IMR-90 (cell line): Measurements from ENCODE around the gene HS3ST5. TPM values are rescaled to one million over a fixed set of nuclear protein-coding genes. Genes with fewer than 3 reads are reported as not detected.

Experiments used
- ATAC-seq: fragments of 200-7000 bp; cut with Tn5 transposase; 2 replicates; pipeline ENCODE4 v1.9.1; 2020; ENCODE audit warnings: low read depth, mild to moderate bottlenecking, moderate library complexity
- BruUV-seq: library from RNA; stranded (reverse); fragments of 400-500 nt; replicated peaks from 2 replicates; lab custom pipeline; 2021; lab: Mats Ljungman, UMichigan
- CTCF ChIA-PET: fragments of 300-600 bp; formaldehyde crosslinking; extraction: SDS; loops from one replicate; lab custom pipeline; 2021; ENCODE audit warnings: antibody characterized with exemption; lab: Yijun Ruan, JAX
- POLR2A ChIA-PET: fragments of 300-600 bp; sonication (Branson Sonifier 250); formaldehyde crosslinking; loops from one replicate; lab custom pipeline; 2022; ENCODE audit warnings: antibody characterized with exemption; ENCODE audit not compliant: unreplicated experiment; lab: Charles Lee
- DNase-seq: peaks from one replicate; pipeline ENCODE4 v3.0.0; 2013
- H2AFZ ChIP-seq: replicated peaks from 2 replicates; pipeline ENCODE3; 2013; ENCODE audit warnings: low read length, mild to moderate bottlenecking; ENCODE audit not compliant: poor library complexity
- H2AK5ac ChIP-seq: 2 replicates; pipeline ENCODE4 v1.6.1; 2013; ENCODE audit warnings: low read depth, low read length, inconsistent platforms
- H2AK9ac ChIP-seq: replicated peaks from 2 replicates; pipeline ENCODE3; 2013; ENCODE audit warnings: mild to moderate bottlenecking, low read depth, low read length, moderate library complexity; ENCODE audit not compliant: poor library complexity
- H2BK120ac ChIP-seq: 2 replicates; pipeline ENCODE4 v1.6.1; 2013; ENCODE audit warnings: low read depth, low read length, inconsistent platforms
- H2BK15ac ChIP-seq: 3 replicates; pipeline ENCODE4 v1.6.1; 2013; ENCODE audit warnings: low read depth, low read length, inconsistent platforms
- H2BK20ac ChIP-seq: 2 replicates; pipeline ENCODE4 v1.6.1; 2013; ENCODE audit warnings: low read depth, mild to moderate bottlenecking, inconsistent platforms, low read length, moderate library complexity
- H2BK5ac ChIP-seq: 2 replicates; pipeline ENCODE4 v1.6.1; 2013; ENCODE audit warnings: mild to moderate bottlenecking, low read depth, low read length, inconsistent platforms; ENCODE audit not compliant: poor library complexity, severe bottlenecking
- H3K14ac ChIP-seq: replicated peaks from 2 replicates; pipeline ENCODE4 v1.6.1; 2013; ENCODE audit warnings: low read depth, low read length, inconsistent platforms
- H3K18ac ChIP-seq: 2 replicates; pipeline ENCODE4 v1.6.1; 2013; ENCODE audit warnings: low read depth, low read length, control low read depth
- H3K23ac ChIP-seq: 2 replicates; pipeline ENCODE4 v1.6.1; 2013; ENCODE audit warnings: low read depth, low read length, inconsistent platforms
- H3K27ac ChIP-seq: 2 replicates; pipeline ENCODE4 v1.5.1; 2013; ENCODE audit warnings: mild to moderate bottlenecking, control low read depth, low read length; ENCODE audit not compliant: insufficient read depth
- H3K27me3 ChIP-seq: 2 replicates; pipeline ENCODE4 v1.6.1; 2013; ENCODE audit warnings: low read length; ENCODE audit not compliant: control insufficient read depth, insufficient read depth
- H3K36me3 ChIP-seq: 2 replicates; pipeline ENCODE4 v1.6.1; 2013; ENCODE audit warnings: low read length, mixed read lengths; ENCODE audit not compliant: control insufficient read depth, insufficient read depth
- H3K4ac ChIP-seq: 2 replicates; pipeline ENCODE4 v1.6.1; 2013; ENCODE audit warnings: low read depth, low read length, inconsistent platforms
- H3K4me1 ChIP-seq: 2 replicates; pipeline ENCODE4 v1.6.1; 2013; ENCODE audit warnings: low read length, mixed read lengths; ENCODE audit not compliant: control insufficient read depth, insufficient read depth
- H3K4me2 ChIP-seq: 2 replicates; pipeline ENCODE4 v1.6.1; 2013; ENCODE audit warnings: low read depth, mild to moderate bottlenecking, control low read depth, low read length, moderate library complexity
- H3K4me3 ChIP-seq: 2 replicates; pipeline ENCODE4 v1.5.1; 2013; ENCODE audit warnings: low read depth, mild to moderate bottlenecking, control low read depth, low read length, moderate library complexity; ENCODE audit not compliant: insufficient read depth
- H3K56ac ChIP-seq: 2 replicates; pipeline ENCODE4 v1.6.1; 2013; ENCODE audit warnings: low read length, inconsistent platforms; ENCODE audit not compliant: insufficient read depth; ENCODE audit errors: extremely low read depth
- H3K79me1 ChIP-seq, 2 experiments: 2 replicates each; pipeline ENCODE4 v1.6.1; 2013; ENCODE audit warnings: low read length in 2 of 2, inconsistent platforms in 1 of 2, low read depth in 1 of 2
- H3K9ac ChIP-seq: 2 replicates; pipeline ENCODE4 v1.6.1; 2013; ENCODE audit warnings: low read depth, low read length, control low read depth
- H3K9me1 ChIP-seq: 2 replicates; pipeline ENCODE4 v1.6.1; 2013; ENCODE audit warnings: low read length, inconsistent platforms; ENCODE audit not compliant: insufficient read depth
- H3K9me3 ChIP-seq: 2 replicates; pipeline ENCODE4 v1.6.1; 2013; ENCODE audit warnings: low read length; ENCODE audit not compliant: control insufficient read depth, insufficient read depth
- H4K20me1 ChIP-seq: 2 replicates; pipeline ENCODE4 v1.6.1; 2013; ENCODE audit warnings: low read length, inconsistent platforms; ENCODE audit not compliant: insufficient read depth
- H4K5ac ChIP-seq: 2 replicates; pipeline ENCODE4 v1.6.1; 2013; ENCODE audit warnings: mild to moderate bottlenecking, low read depth, low read length, control low read depth
- H4K8ac ChIP-seq, 2 experiments: 2 replicates each; pipeline ENCODE4 v1.6.1; 2013; ENCODE audit warnings: low read depth in 2 of 2, low read length in 2 of 2, control low read depth in 1 of 2, inconsistent platforms in 1 of 2
- H4K91ac ChIP-seq: 2 replicates; pipeline ENCODE4 v1.6.1; 2013; ENCODE audit warnings: low read depth, low read length, inconsistent platforms; ENCODE audit not compliant: insufficient read depth
- CEBPB ChIP-seq: IDR thresholded peaks from 2 replicates; pipeline ENCODE4 v1.6.1; 2012; ENCODE audit warnings: low read depth, low read length, improper control_type of control experiment
- RAD21 ChIP-seq: IDR thresholded peaks from 2 replicates; pipeline ENCODE4 v1.6.1; 2012; ENCODE audit warnings: low read length, improper control_type of control experiment
- WGBS, 2 experiments: methylation state at CpG; one replicate each; pipeline versions ENCODE4 v1.1.5 to v1.1.7; 2013; ENCODE audit warnings: missing lambda C conversion rate in 2 of 2; ENCODE audit not compliant: insufficient read length in 1 of 2; ENCODE audit errors: extremely low coverage in 2 of 2; 5-methylcytosine and 5-hydroxymethylcytosine counted together
- dilution Hi-C: fragments of 300-500 bp; cut with HindIII; formaldehyde crosslinking; loops from one replicate; pipeline ENCODE4 v1.14.3; 2018; ENCODE audit warnings: low sequenced_read_pairs; ENCODE audit not compliant: unreplicated experiment
- in situ Hi-C: fragments of 300-500 bp; cut with MboI; formaldehyde crosslinking; loops from 3 replicates; pipeline ENCODE4 v1.14.3; 2019; ENCODE audit warnings: low sequenced_read_pairs, inconsistent platforms, mixed read lengths
- intact Hi-C: fragments of 100-400 bp; cut with micrococcal nuclease; formaldehyde crosslinking; loops from 2 replicates; pipeline ENCODE4 v1.10.0; 2022
- polyA plus RNA-seq, 3 experiments: library from polyadenylated mRNA; depleted of rRNA; stranded (reverse); fragments of >200 nt; gene quantifications; 2 replicates each; pipeline ENCODE4 v1.2.3, GENCODE V29; 2012; ENCODE audit warnings: low replicate concordance in 1 of 3
- total RNA-seq: library from RNA; depleted of rRNA; stranded (reverse); fragments of >200 nt; gene quantifications from 2 replicates; pipeline ENCODE4 v1.2.3, GENCODE V29; 2012

Gene HS3ST5
- total and polyA plus RNA-seq, 2 of the 4 experiments (the other 2 are of a cell fraction), result not detected

DNA sequence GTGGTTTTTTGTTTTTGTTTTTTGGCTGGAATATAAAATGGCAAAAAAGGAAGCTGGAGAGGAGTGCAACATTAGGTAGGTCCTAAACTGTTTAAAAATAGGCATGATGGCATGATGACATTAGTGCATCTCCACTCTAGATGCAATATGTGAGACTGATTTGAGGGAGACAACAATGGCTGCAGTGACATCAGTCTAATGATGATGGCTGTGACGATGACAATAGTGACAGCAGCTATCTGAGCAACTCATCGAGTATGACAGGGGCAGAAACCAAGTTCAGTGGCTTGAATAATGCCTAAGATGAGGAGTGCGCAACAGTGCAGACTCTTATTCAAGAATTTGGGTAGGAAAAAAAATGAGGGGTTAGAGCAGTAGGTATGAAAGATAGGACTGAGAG lies 82.0 kb downstream of the HS3ST5 start:
- no TSS peak for BruUV-seq
- Histone ChIP-seq H3K4ac (no peak overlapping the region), H3K27me3 (no peaks in the 10 kb centered on the region), H4K8ac (no peak overlapping the region), H3K4me3 (no peak overlapping the region), H3K23ac (no peak overlapping the region), H2AK5ac (no peak overlapping the region), H3K18ac (no peak overlapping the region), H3K9me3 (no peaks in the 10 kb centered on the region), H3K36me3 (no peaks in the 10 kb centered on the region), H3K79me1 (no peaks in the 10 kb centered on the region), H4K20me1 (no peaks in the 10 kb centered on the region), H2AFZ (no peak overlapping the region), H3K9me1 (no peaks in the 10 kb centered on the region), H4K91ac (no peak overlapping the region), H3K9ac (no peak overlapping the region), H2BK5ac (no peak overlapping the region), H3K4me2 (no peak overlapping the region), H3K56ac (no peak overlapping the region), H4K5ac (no peak overlapping the region), H3K4me1 (no peaks in the 10 kb centered on the region), H2AK9ac (no peak overlapping the region), H2BK120ac (no peak overlapping the region), H3K14ac (no peak overlapping the region), H2BK20ac (no peak overlapping the region), H2BK15ac (no peak overlapping the region), H3K27ac (no peak overlapping the region)
- ATAC-seq (no peak), DNase-seq (no peak)
- WGBS, 2 experiments, result 50% methylated on average over 3 of the region's 3 CpGs; no CpG with 5 or more reads in 1 of the 2 experiments
- dilution Hi-C loops, result no loop called here
- CTCF ChIA-PET, result no interaction called here
- POLR2A ChIA-PET, result interaction anchor here (0.6 kb wide), 1 partner anchor 600 kb away, joined by 4 read pairs; no protein-coding TSS in a partner anchor
- intact Hi-C loops, result no loop called here
- no peak for TF ChIP-seq RAD21
- no peak for TF ChIP-seq CEBPB
- in situ Hi-C loops, result no loop called here
